Calu3 (cell line): Measurements from ENCODE around the gene HS3ST5. TPM values are rescaled to one million over a fixed set of nuclear protein-coding genes. Genes with fewer than 3 reads are reported as not detected.

Experiments
- Bru-seq: library from RNA; stranded (reverse); fragments of 400-500 nt; gene quantifications from one replicate; lab custom pipeline; 2021; lab: Mats Ljungman, UMichigan
- BruChase-seq, 2 experiments: library from RNA; stranded (reverse); fragments of 400-500 nt; gene quantifications; one replicate each; lab custom pipeline; 2021; lab: Mats Ljungman, UMichigan
- BruUV-seq: library from RNA; stranded (reverse); fragments of 400-500 nt; replicated peaks from 2 replicates; lab custom pipeline; 2021; lab: Mats Ljungman, UMichigan
- CTCF ChIA-PET: fragments of 300-600 bp; sonication (Branson Sonifier 250); formaldehyde crosslinking; loops from one replicate; lab custom pipeline; 2022; ENCODE audit warnings: antibody characterized with exemption; lab: Charles Lee
- DNase-seq: peaks from one replicate; pipeline ENCODE4 v3.0.0; 2022
- H3K27ac Mint-ChIP-seq: one replicate; pipeline ENCODE4 v1.8.0; 2022; ENCODE audit warnings: mixed read lengths; ENCODE audit not compliant: unreplicated experiment
- H3K27me3 Mint-ChIP-seq: one replicate; pipeline ENCODE4 v1.8.0; 2022; ENCODE audit warnings: mixed read lengths; ENCODE audit not compliant: unreplicated experiment
- H3K36me3 Mint-ChIP-seq: one replicate; pipeline ENCODE4 v1.8.0; 2022; ENCODE audit warnings: mild to moderate bottlenecking, moderate library complexity, mixed read lengths; ENCODE audit not compliant: insufficient read depth, unreplicated experiment
- H3K4me1 Mint-ChIP-seq: one replicate; pipeline ENCODE4 v1.8.0; 2022; ENCODE audit warnings: mild to moderate bottlenecking, low read depth, mixed read lengths; ENCODE audit not compliant: unreplicated experiment
- H3K4me3 Mint-ChIP-seq: one replicate; pipeline ENCODE4 v1.8.0; 2022; ENCODE audit warnings: mild to moderate bottlenecking, low read depth, moderate library complexity, mixed read lengths; ENCODE audit not compliant: unreplicated experiment
- H3K9me3 Mint-ChIP-seq: one replicate; pipeline ENCODE4 v1.8.0; 2022; ENCODE audit warnings: low read depth, mixed read lengths; ENCODE audit not compliant: unreplicated experiment
- CTCF ChIP-seq: fragments of 200-600 bp; IDR thresholded peaks from one replicate; pipeline ENCODE4 v1.8.0; 2022; ENCODE audit warnings: antibody characterized with exemption; ENCODE audit not compliant: unreplicated experiment
- intact Hi-C: fragments of 100-400 bp; cut with micrococcal nuclease; formaldehyde crosslinking; loops from one replicate; pipeline ENCODE4 v1.10.0; 2022; ENCODE audit not compliant: unreplicated experiment
- long read RNA-seq: library from polyadenylated mRNA; stranded (forward); transcript quantifications from one replicate; pipeline ENCODE4 v2.0.0, GENCODE V29; 2022
- total RNA-seq: library from RNA; stranded (reverse); gene quantifications from 2 replicates; pipeline ENCODE4 v1.2.3, GENCODE V29; 2022

Gene HS3ST5
- total RNA-seq (0.40 and 0.66 TPM in 2 replicates), Bru-seq, nascent RNA (percentile 45 among the genes with signal in this experiment), BruChase-seq, experiment 1, labeled RNA remaining after a 6-hour chase (percentile 30 among the genes with signal in this experiment), BruChase-seq, experiment 2, labeled RNA remaining after a 2-hour chase (percentile 35 among the genes with signal in this experiment)
- long read RNA-seq, partial matches to known transcripts: 0 of 1 reads
- long read RNA-seq, other reads (novel, unspliced or antisense): 1 of 1 reads

GRCh38 chr6:114342826-114343781 lies at the start of gene HS3ST5:
Gene HS3ST5 (minus strand): TSS chr6:114343023. CDS start chr6:114062845, 280,178 bp downstream.
- DNase-seq: peak; percentile 85
- intact Hi-C loops: loop anchor here (5.0 to 10.0 kb wide), 3 partner anchors 172 to 404 kb away; no protein-coding TSS in a partner anchor
- Mint-ChIP-seq H3K27me3 (no peaks in the 10 kb centered on the region), H3K27ac (peak within 1 kb of the TSS; percentile 20), H3K9me3 (no peaks in the 10 kb centered on the region), H3K4me3 (peak within 1 kb of the TSS; percentile 74), H3K4me1 (peaks cover 39% of the 10 kb centered on the region), H3K36me3 (peaks cover 31% of the 10 kb centered on the region)
- peak; percentile 53 for TF ChIP-seq CTCF
- CTCF ChIA-PET: interaction anchor here (0.6 to 1.8 kb wide), 5 partner anchors 21 to 397 kb away, joined by 3 to 11 read pairs (median 4); no protein-coding TSS in a partner anchor
- no TSS peak for BruUV-seq

GRCh38 chr6:114390176-114390575 lies 47.4 kb upstream of the HS3ST5 start:
- Mint-ChIP-seq H3K4me3 (no peak overlapping the region), H3K36me3 (no peaks in the 10 kb centered on the region), H3K9me3 (no peaks in the 10 kb centered on the region), H3K27me3 (no peaks in the 10 kb centered on the region), H3K4me1 (no peaks in the 10 kb centered on the region), H3K27ac (no peak overlapping the region)
- intact Hi-C loops: no loop called here
- DNase-seq: no peak
- CTCF ChIA-PET: interaction anchor here (0.5 kb wide), 1 partner anchor 433 kb away, joined by 5 read pairs; no protein-coding TSS in a partner anchor
- TF ChIP-seq CTCF: no peak
- BruUV-seq: no TSS peak

- no peak for TF ChIP-seq CTCF
- DNase-seq: no peak
- Mint-ChIP-seq H3K27me3 (no peaks in the 10 kb centered on the region), H3K9me3 (no peaks in the 10 kb centered on the region), H3K4me3 (no peak overlapping the region), H3K4me1 (no peaks in the 10 kb centered on the region), H3K27ac (no peak overlapping the region), H3K36me3 (no peaks in the 10 kb centered on the region)
- BruUV-seq: no TSS peak
- intact Hi-C loops: no loop called here
- CTCF ChIA-PET: no interaction called here
These were observed 46.3 kb upstream of the HS3ST5 start for GRCh38 chr6:114389111-114389510.

GRCh38 chr6:114382406-114382805 lies 39.6 kb upstream of the HS3ST5 start:
- Mint-ChIP-seq H3K4me1 (no peaks in the 10 kb centered on the region), H3K9me3 (peaks cover 3% of the 10 kb centered on the region), H3K27me3 (no peaks in the 10 kb centered on the region), H3K36me3 (no peaks in the 10 kb centered on the region), H3K27ac (no peak overlapping the region), H3K4me3 (no peak overlapping the region)
- BruUV-seq: no TSS peak
- no peak for DNase-seq
- TF ChIP-seq CTCF: no peak
- CTCF ChIA-PET: no interaction called here
- intact Hi-C loops: no loop called here
